PC-9 (cell line): Measurements from ENCODE around the gene HSPA4. TPM values are rescaled to one million over a fixed set of nuclear protein-coding genes. Genes with fewer than 3 reads are reported as not detected.

Source experiments
- BruUV-seq: library from RNA; stranded (reverse); fragments of 400-500 nt; replicated peaks from 2 replicates; lab custom pipeline; 2021; lab: Mats Ljungman, UMichigan
- CTCF ChIA-PET: fragments of 300-600 bp; sonication (Branson Sonifier 250); formaldehyde crosslinking; loops from one replicate; lab custom pipeline; 2022; ENCODE audit warnings: antibody characterized with exemption; lab: Charles Lee
- POLR2A ChIA-PET: fragments of 300-600 bp; sonication (Branson Sonifier 250); formaldehyde crosslinking; loops from one replicate; lab custom pipeline; 2022; ENCODE audit warnings: antibody characterized with exemption; ENCODE audit not compliant: unreplicated experiment; lab: Charles Lee
- DNase-seq, 2 experiments: peaks; one replicate each; pipeline versions ENCODE4 v3.0.0 to v3.0.0-alpha.2; 2015 to 2022; ENCODE audit warnings: mixed read lengths in 1 of 2
- H2AFZ ChIP-seq: fragments of 200-600 bp; sonication (generic); 2 replicates; pipeline ENCODE4 v1.8.1; 2017; ENCODE audit warnings: antibody characterized with exemption
- H3F3A ChIP-seq: fragments of 200-600 bp; sonication (generic); 2 replicates; pipeline ENCODE4 v1.8.1; 2017; ENCODE audit warnings: antibody characterized with exemption, mild to moderate bottlenecking, low read depth; ENCODE audit not compliant: insufficient read depth
- H3K27ac ChIP-seq: fragments of 200-600 bp; sonication (generic); 2 replicates; pipeline ENCODE4 v1.6.1; 2016; ENCODE audit warnings: mixed run types
- H3K27me3 ChIP-seq: fragments of 200-600 bp; sonication (generic); 2 replicates; pipeline ENCODE4 v1.6.1; 2016; ENCODE audit warnings: low read depth, mixed run types; ENCODE audit not compliant: insufficient read depth
- H3K36me3 ChIP-seq: fragments of 200-600 bp; sonication (generic); 2 replicates; pipeline ENCODE4 v1.6.1; 2016; ENCODE audit warnings: low read depth, mixed run types
- H3K4me1 ChIP-seq: fragments of 200-600 bp; sonication (generic); replicated peaks from 2 replicates; pipeline ENCODE4 v1.6.1; 2016; ENCODE audit warnings: mixed run types; ENCODE audit not compliant: insufficient read depth
- H3K4me2 ChIP-seq: fragments of 200-600 bp; sonication (generic); 2 replicates; pipeline ENCODE4 v1.6.1; 2017; ENCODE audit warnings: mixed run types
- H3K4me3 ChIP-seq: fragments of 200-600 bp; sonication (generic); 2 replicates; pipeline ENCODE4 v1.6.1; 2016; ENCODE audit warnings: mixed run types
- H3K79me2 ChIP-seq: fragments of 200-600 bp; sonication (generic); 2 replicates; pipeline ENCODE4 v1.6.1; 2017; ENCODE audit warnings: low read depth, mixed run types
- H3K9me2 ChIP-seq: fragments of 200-600 bp; sonication (generic); 2 replicates; pipeline ENCODE4 v1.8.1; 2017; ENCODE audit warnings: mild to moderate bottlenecking; ENCODE audit not compliant: insufficient read depth
- H3K9me3 ChIP-seq: fragments of 200-600 bp; sonication (generic); 2 replicates; pipeline ENCODE4 v1.8.1; 2016; ENCODE audit warnings: low read depth; ENCODE audit not compliant: insufficient read depth
- H4K20me1 ChIP-seq: fragments of 200-600 bp; sonication (generic); 2 replicates; pipeline ENCODE4 v1.8.1; 2017; ENCODE audit not compliant: insufficient read depth
- CTCF ChIP-seq: fragments of 200-600 bp; sonication (generic); conservative IDR thresholded peaks from 2 replicates; pipeline ENCODE4 v1.6.1; 2017; ENCODE audit warnings: mixed run types, antibody characterized with exemption, mild to moderate bottlenecking, moderate library complexity
- EZH2 ChIP-seq: fragments of 200-600 bp; sonication (generic); IDR thresholded peaks from 2 replicates; pipeline ENCODE4 v1.8.0; 2017; ENCODE audit warnings: antibody characterized with exemption, low read depth
- intact Hi-C: fragments of 100-400 bp; cut with micrococcal nuclease; formaldehyde crosslinking; loops from one replicate; pipeline ENCODE4 v1.10.0; 2022; ENCODE audit not compliant: unreplicated experiment
- total RNA-seq: library from RNA; stranded (reverse); gene quantifications from 2 replicates; pipeline ENCODE4 v1.2.3, GENCODE V29; 2021

HSPA4 gene
- total RNA-seq, 1 experiment from 2014 or later = 140 TPM

DNA sequence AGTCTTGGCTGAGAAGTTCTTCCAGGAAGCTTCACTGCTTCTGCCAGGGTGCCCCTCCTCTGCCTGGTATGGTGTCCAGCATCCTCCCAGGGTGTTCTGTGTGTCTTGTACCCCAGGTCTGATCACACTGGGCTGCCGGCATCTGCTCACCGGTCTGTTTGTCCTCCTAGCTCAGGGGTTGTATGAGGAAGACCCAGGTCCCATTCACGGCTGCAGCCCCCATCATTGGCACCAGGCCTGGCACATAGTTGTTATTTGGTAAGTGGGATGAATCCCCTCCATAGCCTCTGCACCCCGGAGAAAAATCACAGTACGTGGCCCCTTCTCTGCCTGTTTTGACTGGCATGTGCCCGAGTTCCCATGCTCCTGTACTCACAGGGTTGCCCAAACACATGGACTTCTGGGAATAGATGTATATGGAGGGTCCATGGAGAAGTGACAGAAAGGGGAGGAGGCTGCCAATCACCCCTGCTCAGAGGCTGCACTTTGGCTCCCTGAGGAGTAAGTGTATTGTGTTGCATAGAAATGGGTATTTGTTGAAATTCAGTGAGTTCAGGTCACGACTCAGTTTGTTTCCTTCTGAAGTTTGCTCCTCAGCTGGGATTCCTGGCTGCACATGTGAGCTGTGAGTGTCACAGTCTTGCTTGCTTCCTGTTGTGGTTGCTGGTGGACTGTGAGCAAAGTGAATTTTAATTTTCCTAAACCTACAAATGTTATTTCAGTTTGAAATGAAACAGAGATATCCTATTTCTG lies 96.2 kb downstream of the HSPA4 start:
- Histone ChIP-seq H3F3A (no peaks in the 10 kb centered on the region), H3K27ac (no peak overlapping the region), H3K4me2 (no peak overlapping the region), H3K4me1 (no peaks in the 10 kb centered on the region), H3K4me3 (no peak overlapping the region), H3K79me2 (no peaks in the 10 kb centered on the region), H3K27me3 (no peaks in the 10 kb centered on the region), H2AFZ (no peak overlapping the region), H3K9me2 (no peaks in the 10 kb centered on the region), H3K36me3 (no peaks in the 10 kb centered on the region), H3K9me3 (no peaks in the 10 kb centered on the region), H4K20me1 (no peaks in the 10 kb centered on the region)
- intact Hi-C loops = no loop called here
- ChIA-PET CTCF (no interaction called here), POLR2A (no interaction called here)
- no peak for TF ChIP-seq EZH2
- TF ChIP-seq CTCF = no peak
- no TSS peak for BruUV-seq
- DNase-seq = no peak

DNA sequence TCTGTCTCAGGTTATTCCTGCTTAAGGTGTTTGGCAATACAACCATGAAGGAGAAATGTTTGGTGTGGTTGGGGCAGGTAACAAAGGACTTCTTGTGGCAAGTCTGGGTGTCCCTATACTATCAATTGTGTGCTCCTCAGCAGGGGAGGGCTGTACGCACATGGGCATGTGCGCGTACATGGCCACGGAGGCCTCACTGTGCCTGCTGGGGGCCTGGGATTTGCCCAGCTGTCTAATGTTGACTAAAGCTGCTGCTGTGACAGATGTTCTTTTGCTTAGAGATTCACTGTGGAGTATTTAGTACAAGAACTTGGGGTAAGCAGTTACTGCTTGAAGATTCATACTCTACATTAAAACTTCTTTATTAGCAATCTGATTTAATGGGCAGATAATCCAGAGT lies 97.5 kb downstream of the HSPA4 start:
- H3K4me3 ChIP-seq = no peak overlapping the region
- H3K4me1 ChIP-seq = no peaks in the 10 kb centered on the region
- CTCF ChIA-PET = no interaction called here
- no peaks in the 10 kb centered on the region for H4K20me1 ChIP-seq
- POLR2A ChIA-PET = no interaction called here
- H3K27me3 ChIP-seq = no peaks in the 10 kb centered on the region
- intact Hi-C loops = no loop called here
- TF ChIP-seq CTCF = no peak
- TF ChIP-seq EZH2 = no peak
- no peaks in the 10 kb centered on the region for H3F3A ChIP-seq
- DNase-seq = no peak
- H3K79me2 ChIP-seq = no peaks in the 10 kb centered on the region
- H3K9me3 ChIP-seq = no peaks in the 10 kb centered on the region
- BruUV-seq = no TSS peak
- no peak overlapping the region for H3K4me2 ChIP-seq
- no peak overlapping the region for H3K27ac ChIP-seq
- H3K9me2 ChIP-seq = no peaks in the 10 kb centered on the region
- H2AFZ ChIP-seq = no peak overlapping the region
- H3K36me3 ChIP-seq = no peaks in the 10 kb centered on the region

- POLR2A ChIA-PET = no interaction called here
- no peak overlapping the region for H2AFZ ChIP-seq
- no peak overlapping the region for H3K4me3 ChIP-seq
- no peak overlapping the region for H3K27ac ChIP-seq
- H3K27me3 ChIP-seq = no peaks in the 10 kb centered on the region
- intact Hi-C loops = no loop called here
- no peaks in the 10 kb centered on the region for H3F3A ChIP-seq
- CTCF ChIA-PET = no interaction called here
- no peaks in the 10 kb centered on the region for H4K20me1 ChIP-seq
- no peaks in the 10 kb centered on the region for H3K9me2 ChIP-seq
- no peaks in the 10 kb centered on the region for H3K9me3 ChIP-seq
- H3K4me1 ChIP-seq = no peaks in the 10 kb centered on the region
- no peak for DNase-seq
- no peaks in the 10 kb centered on the region for H3K79me2 ChIP-seq
- TF ChIP-seq CTCF (no peak), EZH2 (no peak)
- H3K4me2 ChIP-seq = no peak overlapping the region
- H3K36me3 ChIP-seq = no peaks in the 10 kb centered on the region
- no TSS peak for BruUV-seq
Observed at GRCh38 chr5:133150909-133151544, 99.2 kb downstream of the HSPA4 start.
